Measurements from ENCODE around the gene NOL3.

The NOL3 gene

DNA sequence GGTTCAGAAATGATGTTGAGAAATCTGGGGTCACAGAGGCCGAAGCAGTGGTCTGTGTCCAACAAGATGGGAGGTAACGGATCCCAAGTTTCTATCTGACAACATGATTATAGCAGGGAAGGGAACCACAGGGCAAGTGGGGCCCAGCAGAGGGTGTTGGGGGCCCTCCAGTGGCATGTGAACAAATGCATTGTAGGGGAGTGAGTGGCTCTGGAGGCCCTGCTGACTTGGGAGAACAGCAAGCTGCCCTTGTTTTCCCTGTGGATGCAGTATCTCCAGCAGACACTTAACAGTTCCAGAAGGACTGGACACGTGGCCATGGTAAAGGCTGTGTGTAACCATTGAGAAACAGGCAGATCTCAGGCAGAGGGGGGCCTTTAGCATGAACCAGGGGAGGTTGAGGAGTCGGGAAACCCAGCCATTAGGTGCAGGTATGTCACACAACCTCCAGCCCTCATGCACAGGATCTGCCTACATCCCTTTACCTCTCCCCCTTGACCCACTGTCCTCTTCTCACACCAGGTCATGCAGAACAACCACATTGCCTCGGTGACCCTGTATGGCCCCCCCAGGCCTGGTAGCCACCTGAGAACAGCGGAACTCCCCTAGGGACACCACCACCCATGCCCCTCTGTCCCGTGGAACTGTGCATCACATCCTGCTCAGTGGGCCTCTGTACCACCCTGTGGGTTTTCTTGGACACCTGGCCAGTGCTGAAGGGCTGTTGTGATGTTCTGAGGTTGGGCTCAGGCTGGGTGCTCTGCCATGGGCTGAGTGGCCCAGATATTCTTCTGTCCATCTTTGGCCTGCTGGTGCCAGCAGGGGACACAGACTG, 23.6 kb upstream of the NOL3 start:
- Histone ChIP-seq H2AFZ (ENCODE audit: low read length) (no peak overlapping the region), H3K79me2 (ENCODE audit: low read length) (no peaks in the 10 kb centered on the region), H3K4me2 (ENCODE audit: low read depth, low read length) (no peak overlapping the region), H3K36me3 (replicated peaks; ENCODE audit: insufficient read depth, low read length) (no peaks in the 10 kb centered on the region), H3K9me2 (replicated peaks; ENCODE audit: insufficient read depth, low read length) (no peaks in the 10 kb centered on the region), H3K9me3 (replicated peaks; ENCODE audit: insufficient read depth, low read length) (no peaks in the 10 kb centered on the region), H3K4me1 (ENCODE audit: low read length) (no peaks in the 10 kb centered on the region), H3K9ac (ENCODE audit: low read length) (no peak overlapping the region), H3K27me3 (replicated peaks; ENCODE audit: insufficient read depth, low read length) (no peaks in the 10 kb centered on the region), H4K20me1 (ENCODE audit: insufficient read depth, low read length) (no peaks in the 10 kb centered on the region), H3K4me3 (ENCODE audit: low read length) (no peak overlapping the region), H3K27ac (ENCODE audit: low read length) (no peak overlapping the region), H3F3A (ENCODE audit: insufficient read depth, low read length) (peaks cover 7% of the 10 kb centered on the region; the same call in 1 of the 2 replicates)
- DNase-seq: no peak
- TF ChIP-seq, protein P1, sequence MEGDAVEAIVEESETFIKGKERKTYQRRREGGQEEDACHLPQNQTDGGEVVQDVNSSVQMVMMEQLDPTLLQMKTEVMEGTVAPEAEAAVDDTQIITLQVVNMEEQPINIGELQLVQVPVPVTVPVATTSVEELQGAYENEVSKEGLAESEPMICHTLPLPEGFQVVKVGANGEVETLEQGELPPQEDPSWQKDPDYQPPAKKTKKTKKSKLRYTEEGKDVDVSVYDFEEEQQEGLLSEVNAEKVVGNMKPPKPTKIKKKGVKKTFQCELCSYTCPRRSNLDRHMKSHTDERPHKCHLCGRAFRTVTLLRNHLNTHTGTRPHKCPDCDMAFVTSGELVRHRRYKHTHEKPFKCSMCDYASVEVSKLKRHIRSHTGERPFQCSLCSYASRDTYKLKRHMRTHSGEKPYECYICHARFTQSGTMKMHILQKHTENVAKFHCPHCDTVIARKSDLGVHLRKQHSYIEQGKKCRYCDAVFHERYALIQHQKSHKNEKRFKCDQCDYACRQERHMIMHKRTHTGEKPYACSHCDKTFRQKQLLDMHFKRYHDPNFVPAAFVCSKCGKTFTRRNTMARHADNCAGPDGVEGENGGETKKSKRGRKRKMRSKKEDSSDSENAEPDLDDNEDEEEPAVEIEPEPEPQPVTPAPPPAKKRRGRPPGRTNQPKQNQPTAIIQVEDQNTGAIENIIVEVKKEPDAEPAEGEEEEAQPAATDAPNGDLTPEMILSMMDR (IDR thresholded peaks at IDR 0.05; ENCODE audit: low read length): no peak
- TF ChIP-seq EZH2phosphoT487 (IDR thresholded peaks at IDR 0.05; ENCODE audit: low read length) (no peak), EZH2 (optimal IDR thresholded peaks at IDR 0.05; ENCODE audit: low read depth, low read length) (no peak)

DNA sequence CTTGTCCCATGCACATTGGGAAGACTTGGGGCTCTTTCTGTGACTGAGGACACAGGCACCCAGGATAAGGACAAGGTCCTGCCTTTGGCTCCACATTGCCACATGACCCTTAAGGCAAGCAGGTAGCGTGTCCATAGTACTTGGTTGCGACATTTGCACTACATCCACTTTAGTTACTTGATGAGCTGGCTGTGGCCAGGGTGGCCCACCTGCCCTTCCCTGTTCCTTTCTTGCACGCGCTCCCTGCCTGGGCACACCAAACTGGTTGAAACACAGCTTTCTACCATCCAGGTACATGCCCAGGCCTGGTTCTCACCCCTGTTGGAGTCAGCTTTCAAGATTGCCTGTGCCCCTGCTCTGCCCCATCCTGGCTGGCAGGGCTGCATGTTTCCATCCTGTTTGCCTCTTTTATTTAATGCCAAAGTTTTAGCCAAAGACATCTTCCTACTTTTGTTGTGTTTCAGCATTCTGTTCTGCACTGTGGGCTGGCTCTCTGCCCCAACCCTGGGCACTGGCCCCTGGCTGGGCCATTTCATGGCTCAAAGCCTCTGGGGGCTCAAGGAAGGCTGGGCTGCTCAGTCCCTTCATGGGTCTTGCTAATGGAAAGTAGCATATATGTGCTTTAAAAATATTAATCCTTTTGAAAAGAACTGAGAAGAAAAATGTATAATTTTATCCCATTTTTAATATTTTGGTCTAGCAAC, 22.7 kb upstream of the NOL3 start:
- Histone ChIP-seq H3K27me3 (replicated peaks; ENCODE audit: insufficient read depth, low read length) (no peaks in the 10 kb centered on the region), H2AFZ (ENCODE audit: low read length) (no peak overlapping the region), H3K36me3 (replicated peaks; ENCODE audit: insufficient read depth, low read length) (no peaks in the 10 kb centered on the region), H3F3A (ENCODE audit: insufficient read depth, low read length) (peaks cover 10% of the 10 kb centered on the region; the same call in 1 of the 2 replicates), H3K9me2 (replicated peaks; ENCODE audit: insufficient read depth, low read length) (no peaks in the 10 kb centered on the region), H3K9me3 (replicated peaks; ENCODE audit: insufficient read depth, low read length) (no peaks in the 10 kb centered on the region), H3K79me2 (ENCODE audit: low read length) (no peaks in the 10 kb centered on the region), H3K27ac (ENCODE audit: low read length) (no peak overlapping the region), H3K4me3 (ENCODE audit: low read length) (no peak overlapping the region), H3K9ac (ENCODE audit: low read length) (no peak overlapping the region), H3K4me1 (ENCODE audit: low read length) (no peaks in the 10 kb centered on the region), H4K20me1 (ENCODE audit: insufficient read depth, low read length) (no peaks in the 10 kb centered on the region), H3K4me2 (ENCODE audit: low read depth, low read length) (no peak overlapping the region)
- no peak for DNase-seq
- TF ChIP-seq EZH2 (optimal IDR thresholded peaks at IDR 0.05; ENCODE audit: low read depth, low read length) (no peak), EZH2phosphoT487 (IDR thresholded peaks at IDR 0.05; ENCODE audit: low read length) (no peak)
- TF ChIP-seq, protein P1 (IDR thresholded peaks at IDR 0.05; ENCODE audit: low read length): no peak

GRCh38 chr16:67148221-67148620, 22.1 kb upstream of the NOL3 start:
- Histone ChIP-seq H4K20me1 (ENCODE audit: insufficient read depth, low read length) (no peaks in the 10 kb centered on the region), H3K4me2 (ENCODE audit: low read depth, low read length) (no peak overlapping the region), H3K4me3 (ENCODE audit: low read length) (no peak overlapping the region), H3K9ac (ENCODE audit: low read length) (no peak overlapping the region), H3K27me3 (replicated peaks; ENCODE audit: insufficient read depth, low read length) (no peaks in the 10 kb centered on the region), H3F3A (ENCODE audit: insufficient read depth, low read length) (peaks cover 10% of the 10 kb centered on the region; the same call in 1 of the 2 replicates), H3K9me3 (replicated peaks; ENCODE audit: insufficient read depth, low read length) (no peaks in the 10 kb centered on the region), H3K4me1 (ENCODE audit: low read length) (no peaks in the 10 kb centered on the region), H3K36me3 (replicated peaks; ENCODE audit: insufficient read depth, low read length) (no peaks in the 10 kb centered on the region), H3K79me2 (ENCODE audit: low read length) (no peaks in the 10 kb centered on the region), H3K27ac (ENCODE audit: low read length) (no peak overlapping the region), H3K9me2 (replicated peaks; ENCODE audit: insufficient read depth, low read length) (no peaks in the 10 kb centered on the region), H2AFZ (ENCODE audit: low read length) (no peak overlapping the region)
- TF ChIP-seq EZH2phosphoT487 (IDR thresholded peaks at IDR 0.05; ENCODE audit: low read length) (no peak), EZH2 (optimal IDR thresholded peaks at IDR 0.05; ENCODE audit: low read depth, low read length) (no peak)
- TF ChIP-seq, protein P1 (IDR thresholded peaks at IDR 0.05; ENCODE audit: low read length): no peak
- DNase-seq: no peak
